Activated naive CD8-positive, alpha-beta T cell treated with anti-CD3 and anti-CD28 coated beads for 36 hours (primary cell): ENCODE measurements around the gene ZNF14. TPM values are rescaled to one million over a fixed set of nuclear protein-coding genes. Genes with fewer than 3 reads are reported as not detected.
"Not testable (repeated sequence)": the region's sequence is repeated elsewhere in the genome, so short reads cannot be mapped to it uniquely, and the experiment has no call there.

ENCODE experiments used
- DNase-seq: peaks from one replicate; pipeline ENCODE4 v3.0.0; 2021
- H3K27ac Mint-ChIP-seq: one replicate; pipeline ENCODE4 v1.8.0; 2022; ENCODE audit warnings: mild to moderate bottlenecking, moderate library complexity, mixed read lengths
- H3K27me3 Mint-ChIP-seq: one replicate; pipeline ENCODE4 v1.8.0; 2022; ENCODE audit warnings: mild to moderate bottlenecking, mixed read lengths
- H3K36me3 Mint-ChIP-seq: one replicate; pipeline ENCODE4 v1.8.0; 2021; ENCODE audit warnings: mild to moderate bottlenecking, mixed read lengths
- H3K4me1 Mint-ChIP-seq: one replicate; pipeline ENCODE4 v1.8.0; 2021; ENCODE audit warnings: mixed read lengths
- H3K4me3 Mint-ChIP-seq: one replicate; pipeline ENCODE4 v1.8.0; 2022; ENCODE audit warnings: mild to moderate bottlenecking, moderate library complexity, mixed read lengths
- H3K9me3 Mint-ChIP-seq: one replicate; pipeline ENCODE4 v1.8.0; 2022; ENCODE audit warnings: mixed read lengths
- total RNA-seq, 2 experiments: library from RNA; stranded (reverse); gene quantifications; one replicate each; pipeline ENCODE4 v1.2.3, GENCODE V29; 2021

The ZNF14 gene
- total RNA-seq, 2 experiments from 2014 or later = 7.8 to 7.9 TPM

DNA sequence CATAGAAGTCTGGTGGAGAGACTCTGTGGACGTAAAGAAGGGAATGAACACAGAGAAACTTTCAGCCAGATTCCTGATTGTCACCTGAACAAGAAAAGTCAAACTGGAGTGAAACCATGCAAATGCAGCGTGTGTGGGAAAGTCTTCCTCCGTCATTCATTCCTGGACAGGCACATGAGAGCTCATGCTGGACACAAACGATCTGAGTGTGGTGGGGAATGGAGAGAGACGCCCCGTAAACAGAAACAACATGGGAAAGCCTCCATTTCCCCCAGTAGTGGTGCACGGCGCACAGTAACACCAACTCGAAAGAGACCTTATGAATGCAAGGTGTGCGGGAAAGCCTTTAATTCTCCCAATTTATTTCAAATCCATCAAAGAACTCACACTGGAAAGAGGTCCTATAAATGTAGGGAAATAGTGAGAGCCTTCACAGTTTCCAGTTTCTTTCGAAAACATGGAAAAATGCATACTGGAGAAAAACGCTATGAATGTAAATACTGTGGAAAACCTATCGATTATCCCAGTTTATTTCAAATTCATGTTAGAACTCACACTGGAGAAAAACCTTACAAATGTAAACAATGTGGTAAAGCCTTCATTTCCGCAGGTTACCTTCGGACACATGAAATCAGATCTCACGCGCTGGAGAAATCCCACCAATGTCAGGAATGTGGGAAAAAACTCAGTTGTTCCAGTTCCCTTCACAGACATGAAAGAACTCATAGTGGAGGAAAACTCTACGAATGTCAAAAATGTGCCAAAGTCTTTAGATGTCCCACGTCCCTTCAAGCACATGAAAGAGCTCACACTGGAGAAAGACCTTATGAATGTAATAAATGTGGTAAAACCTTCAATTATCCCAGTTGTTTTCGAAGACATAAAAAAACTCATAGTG lies 53.5 kb downstream of the ZNF14 start:
- H3K27ac Mint-ChIP-seq = no peak overlapping the region
- H3K4me1 Mint-ChIP-seq = peaks cover 9% of the 10 kb centered on the region
- H3K4me3 Mint-ChIP-seq = no peak overlapping the region
- peaks cover 97% of the 10 kb centered on the region for H3K36me3 Mint-ChIP-seq
- peaks cover 61% of the 10 kb centered on the region for H3K9me3 Mint-ChIP-seq
- no peak for DNase-seq
- H3K27me3 Mint-ChIP-seq = no peaks in the 10 kb centered on the region

GRCh38 chr19:19677579-19677978 lies 55.3 kb downstream of the ZNF14 start:
- Mint-ChIP-seq H3K27ac (peak overlapping the region; percentile 39), H3K9me3 (peaks cover 52% of the 10 kb centered on the region), H3K4me3 (no peak overlapping the region), H3K36me3 (peaks cover 97% of the 10 kb centered on the region), H3K27me3 (no peaks in the 10 kb centered on the region), H3K4me1 (peaks cover 10% of the 10 kb centered on the region)
- no peak for DNase-seq

GRCh38 chr19:19674315-19674714 lies 58.6 kb downstream of the ZNF14 start:
- DNase-seq = no peak
- Mint-ChIP-seq H3K27me3 (no peaks in the 10 kb centered on the region), H3K27ac (peak overlapping the region; percentile 62), H3K4me3 (no peak overlapping the region), H3K4me1 (peaks cover 19% of the 10 kb centered on the region), H3K9me3 (peaks cover 47% of the 10 kb centered on the region), H3K36me3 (peaks cover 96% of the 10 kb centered on the region)

DNA sequence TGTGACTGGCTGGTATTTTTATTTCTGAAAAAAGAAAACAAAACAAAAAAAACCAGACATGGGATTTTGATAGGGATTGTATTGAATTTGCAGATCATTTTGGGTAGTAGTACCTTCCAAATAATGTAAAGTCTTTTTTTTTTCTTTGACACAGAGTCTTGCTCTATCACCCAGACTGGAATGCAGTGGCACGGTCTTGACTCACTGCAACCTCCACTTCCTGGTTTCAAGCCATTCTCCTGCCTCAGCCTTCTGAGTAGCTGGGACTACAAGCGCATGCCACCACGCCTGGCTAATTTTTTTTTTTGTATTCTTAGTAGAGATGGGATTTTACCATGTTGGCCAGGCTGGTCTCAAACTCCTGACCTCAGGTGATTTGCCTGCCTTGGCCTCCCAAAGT lies 60.1 kb downstream of the ZNF14 start:
- H3K4me3 Mint-ChIP-seq = peak overlapping the region; percentile 2
- peaks cover 84% of the 10 kb centered on the region for H3K36me3 Mint-ChIP-seq
- H3K4me1 Mint-ChIP-seq = peaks cover 25% of the 10 kb centered on the region
- DNase-seq = no peak
- H3K27me3 Mint-ChIP-seq = no peaks in the 10 kb centered on the region
- H3K27ac Mint-ChIP-seq = peak overlapping the region; percentile 54
- peaks cover 39% of the 10 kb centered on the region for H3K9me3 Mint-ChIP-seq

DNA sequence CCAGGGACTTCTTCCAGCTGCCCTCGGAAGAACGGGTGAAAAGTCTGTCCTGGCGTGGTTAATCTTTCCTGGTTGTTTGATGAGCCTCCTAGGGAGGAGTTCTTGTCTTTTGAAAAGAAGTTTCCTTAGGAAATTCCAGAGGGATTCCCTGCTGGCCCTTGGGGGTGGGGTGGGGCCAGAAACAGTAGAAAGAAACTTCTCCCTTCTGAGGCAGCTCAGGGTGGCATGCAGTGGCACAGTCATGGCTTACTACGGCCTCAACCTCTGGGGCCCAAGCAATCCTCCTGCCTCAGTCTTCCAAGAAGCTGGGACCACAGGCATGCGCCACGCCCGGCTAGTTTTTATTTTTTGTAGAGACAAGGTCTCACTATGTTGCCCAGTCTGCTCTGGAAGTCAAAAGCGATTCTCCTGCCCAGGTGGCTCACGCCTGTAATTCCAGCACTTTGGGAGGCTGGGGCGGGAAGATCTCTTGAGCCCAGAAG lies 62.8 kb downstream of the ZNF14 start:
- Mint-ChIP-seq H3K4me3 (peak overlapping the region; percentile 77), H3K4me1 (peaks cover 29% of the 10 kb centered on the region), H3K9me3 (peaks cover 20% of the 10 kb centered on the region), H3K27me3 (no peaks in the 10 kb centered on the region), H3K27ac (peak overlapping the region; percentile 94), H3K36me3 (peaks cover 68% of the 10 kb centered on the region)
- DNase-seq = no peak

DNA sequence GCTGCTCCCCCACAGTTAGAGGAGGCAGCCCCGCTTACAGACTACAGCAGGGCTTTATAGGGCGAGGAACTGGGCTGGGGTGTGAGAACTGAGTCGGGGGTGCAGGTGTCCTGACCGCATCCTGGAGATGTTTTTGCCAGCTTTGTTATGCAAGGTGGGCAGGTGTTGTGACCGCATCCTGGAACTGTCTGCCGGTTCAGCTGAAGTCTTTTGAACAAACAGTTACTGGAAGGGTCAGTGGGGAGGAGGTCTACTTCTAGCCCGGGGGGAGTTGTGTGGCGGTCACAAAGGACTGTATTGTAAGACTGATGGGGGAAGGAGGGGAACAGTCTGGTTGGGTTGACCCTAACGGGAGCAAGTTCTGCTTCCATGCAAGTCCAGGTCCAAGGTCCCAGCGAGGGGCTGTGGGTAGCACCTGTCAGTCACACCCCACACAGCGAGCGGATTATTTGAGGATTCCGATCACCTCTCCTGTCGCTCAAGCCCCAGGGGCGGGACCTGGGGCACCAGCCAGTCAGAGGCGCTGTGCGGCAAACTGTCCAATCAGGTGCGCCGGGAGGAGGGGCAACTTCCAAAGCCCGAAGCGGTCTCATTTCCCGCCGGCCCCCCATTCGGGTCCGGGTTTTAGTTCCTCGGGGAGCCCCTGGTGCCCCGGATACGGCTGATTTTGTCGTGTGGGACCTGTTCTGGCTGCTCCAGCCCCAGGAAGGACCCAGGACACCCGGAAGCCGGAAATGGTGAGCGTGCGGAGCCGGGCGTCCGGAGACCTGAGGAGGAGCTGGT lies 64.5 kb downstream of the ZNF14 start, which contains the start of gene ZNF101:
ZNF101 (plus strand) TSS at position 610 of the 783 bp plus-strand sequence; CDS start at position 735, 125 bp downstream.
- peaks cover 53% of the 10 kb centered on the region for H3K36me3 Mint-ChIP-seq

GRCh38 chr19:19665420-19665948 lies 67.4 kb downstream of the ZNF14 start:
- not testable (repeated sequence) for H3K27ac Mint-ChIP-seq, DNase-seq, H3K4me3 Mint-ChIP-seq, H3K27me3 Mint-ChIP-seq, H3K9me3 Mint-ChIP-seq
- Mint-ChIP-seq H3K36me3 (peaks cover 46% of the 10 kb centered on the region), H3K4me1 (peaks cover 39% of the 10 kb centered on the region)

More for the DNA sequence above, 64.5 kb downstream of the ZNF14 start, which contains the start of gene ZNF101:
- DNase-seq = peak; percentile 98
- Mint-ChIP-seq H3K4me3 (peak within 1 kb of the TSS; percentile 77), H3K9me3 (peaks cover 13% of the 10 kb centered on the region), H3K4me1 (peaks cover 27% of the 10 kb centered on the region), H3K27ac (peak within 1 kb of the TSS; percentile 94), H3K27me3 (no peaks in the 10 kb centered on the region)

GRCh38 chr19:19663256-19664120 lies 69.4 kb downstream of the ZNF14 start, which contains the start of gene ATP13A1:
Gene ATP13A1 (minus strand): TSS chr19:19663676. CDS start chr19:19663666, 10 bp downstream.
- peaks cover 38% of the 10 kb centered on the region for H3K4me1 Mint-ChIP-seq
- H3K36me3 Mint-ChIP-seq = peaks cover 39% of the 10 kb centered on the region
- peak within 1 kb of the TSS; percentile 96 for H3K27ac Mint-ChIP-seq
- peak; percentile 93 for DNase-seq
- H3K27me3 Mint-ChIP-seq = no peaks in the 10 kb centered on the region
- H3K4me3 Mint-ChIP-seq = peak within 1 kb of the TSS; percentile 91
- H3K9me3 Mint-ChIP-seq = peaks cover 2% of the 10 kb centered on the region

DNA sequence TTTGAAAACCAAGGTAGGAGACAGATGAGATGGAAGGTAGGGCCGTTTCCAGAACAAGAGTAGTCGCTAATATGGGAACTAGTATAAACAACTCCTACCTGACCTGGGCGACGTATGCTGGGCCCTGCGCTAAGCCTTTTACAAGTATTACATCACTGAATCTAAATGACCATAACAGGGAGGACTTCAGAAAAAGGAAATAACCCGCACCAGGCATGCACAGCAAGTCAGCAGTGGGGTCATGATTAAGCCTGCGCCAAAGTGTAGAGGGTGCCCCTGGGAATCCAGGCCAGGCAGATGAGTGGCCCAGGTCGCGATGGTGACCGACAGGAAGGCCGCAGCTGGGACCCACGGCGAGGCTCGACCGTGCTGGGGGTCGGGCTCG lies 70.0 kb downstream of the ZNF14 start:
- no peaks in the 10 kb centered on the region for H3K27me3 Mint-ChIP-seq
- DNase-seq = no peak
- peaks cover 41% of the 10 kb centered on the region for H3K36me3 Mint-ChIP-seq
- H3K4me3 Mint-ChIP-seq = peak overlapping the region; percentile 91
- H3K4me1 Mint-ChIP-seq = peaks cover 33% of the 10 kb centered on the region
- peaks cover 2% of the 10 kb centered on the region for H3K9me3 Mint-ChIP-seq
- peak overlapping the region; percentile 96 for H3K27ac Mint-ChIP-seq

DNA sequence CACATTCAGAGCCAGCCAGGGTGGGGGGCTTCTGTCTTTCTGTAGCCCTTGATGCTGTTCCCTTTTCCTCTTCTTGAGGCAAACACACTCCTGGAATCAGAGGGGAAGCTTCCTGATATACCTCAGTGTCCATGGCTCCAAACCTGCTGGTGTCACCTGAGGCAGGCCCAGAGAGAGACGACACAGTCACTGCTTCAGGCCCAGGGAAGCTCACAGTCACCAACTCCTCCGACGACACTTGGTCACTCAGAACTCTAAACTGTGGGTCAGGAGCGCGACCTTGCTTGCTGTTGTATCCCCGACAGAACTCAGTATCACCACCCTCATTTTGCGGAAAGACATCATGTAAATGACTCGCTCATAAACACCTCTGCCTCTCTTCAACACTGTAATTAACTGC lies 70.6 kb downstream of the ZNF14 start:
- no peak for DNase-seq
- Mint-ChIP-seq H3K27ac (peak overlapping the region; percentile 96), H3K27me3 (no peaks in the 10 kb centered on the region), H3K36me3 (peaks cover 38% of the 10 kb centered on the region), H3K4me3 (peak overlapping the region; percentile 91), H3K4me1 (peaks cover 28% of the 10 kb centered on the region), H3K9me3 (peaks cover under 1% of the 10 kb centered on the region)

- Mint-ChIP-seq H3K27me3 (no peaks in the 10 kb centered on the region), H3K4me3 (peak overlapping the region; percentile 91), H3K9me3 (no peaks in the 10 kb centered on the region), H3K4me1 (peaks cover 24% of the 10 kb centered on the region), H3K36me3 (peaks cover 35% of the 10 kb centered on the region), H3K27ac (peak overlapping the region; percentile 96)
- peak; percentile 49 for DNase-seq
Observed at GRCh38 chr19:19661675-19662251, 71.1 kb downstream of the ZNF14 start.

DNA sequence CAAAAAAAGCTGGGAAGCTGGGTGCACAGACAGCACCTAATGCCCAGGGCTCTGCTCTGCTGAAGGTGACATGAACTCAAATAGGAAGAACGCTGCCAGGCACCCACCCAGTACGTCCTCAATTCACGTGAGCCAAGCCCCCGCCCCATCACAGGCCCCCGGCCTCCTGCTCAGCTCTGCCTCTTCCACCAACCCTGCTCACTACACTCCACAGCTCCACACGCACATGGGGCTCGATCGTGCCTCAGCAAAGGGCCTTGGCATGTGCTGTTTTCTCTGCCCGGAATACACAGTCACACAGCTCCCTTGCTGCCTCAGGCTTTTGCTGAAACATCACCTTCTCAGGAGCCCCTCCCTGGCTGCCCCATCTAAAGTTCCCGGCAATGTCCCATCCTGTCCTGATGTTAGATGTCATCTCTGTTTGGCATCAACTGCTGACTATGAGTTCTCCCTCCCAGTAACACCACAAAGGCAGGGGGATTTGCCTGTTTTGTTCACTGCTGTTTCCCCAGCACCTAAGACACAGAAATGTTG lies 71.7 kb downstream of the ZNF14 start:
- peak overlapping the region; percentile 91 for H3K4me3 Mint-ChIP-seq
- H3K9me3 Mint-ChIP-seq = no peaks in the 10 kb centered on the region
- no peaks in the 10 kb centered on the region for H3K27me3 Mint-ChIP-seq
- H3K27ac Mint-ChIP-seq = peak overlapping the region; percentile 96
- peaks cover 23% of the 10 kb centered on the region for H3K4me1 Mint-ChIP-seq
- DNase-seq = no peak
- H3K36me3 Mint-ChIP-seq = peaks cover 35% of the 10 kb centered on the region
